Measurements from ENCODE around the gene NFKB2.
A peak's percentile ranks its signal among the peaks of the same experiment; 100 is the strongest.

Gene NFKB2

GRCh38 chr10:102422545-102423129, 27.1 kb downstream of the NFKB2 start:
- no peak for DNase-seq (ENCODE audit: low read depth in 2 of 2)

GRCh38 chr10:102423372-102423968, 28.0 kb downstream of the NFKB2 start:
- DNase-seq (ENCODE audit: low read depth in 2 of 2), result no peak

- DNase-seq (ENCODE audit: low read depth in 2 of 2), result no peak
Observed at GRCh38 chr10:102424145-102424544, 28.6 kb downstream of the NFKB2 start.

GRCh38 chr10:102424916-102425315, 29.4 kb downstream of the NFKB2 start:
- DNase-seq (ENCODE audit: low read depth in 2 of 2), result no peak

- DNase-seq (ENCODE audit: low read depth in 2 of 2), result no peak
Observed at GRCh38 chr10:102425444-102425843, 29.9 kb downstream of the NFKB2 start.

GRCh38 chr10:102426803-102427287, 31.3 kb downstream of the NFKB2 start:
- no peak for DNase-seq (ENCODE audit: low read depth in 2 of 2)

GRCh38 chr10:102429468-102429867, 34.0 kb downstream of the NFKB2 start:
- DNase-seq (ENCODE audit: low read depth in 2 of 2), result no peak

- no peak for DNase-seq (ENCODE audit: low read depth in 2 of 2)
Observed at GRCh38 chr10:102431452-102432124, 36.1 kb downstream of the NFKB2 start.

- DNase-seq (ENCODE audit: low read depth in 2 of 2), result peak; percentile 96
Observed at GRCh38 chr10:102432162-102432950, 36.9 kb downstream of the NFKB2 start, which contains the start of gene CUEDC2. TSS of gene CUEDC2 (minus strand) at chr10:102432574. CDS start at chr10:102425188, 7,386 bp downstream.

- DNase-seq (ENCODE audit: low read depth in 2 of 2), result no peak
Observed at GRCh38 chr10:102433619-102434046, 38.1 kb downstream of the NFKB2 start.

- DNase-seq (ENCODE audit: low read depth in 2 of 2), result no peak
Observed at GRCh38 chr10:102434394-102435132, 39.1 kb downstream of the NFKB2 start.

GRCh38 chr10:102435133-102435497, 39.6 kb downstream of the NFKB2 start:
- DNase-seq (ENCODE audit: low read depth in 2 of 2), result no peak

GRCh38 chr10:102435529-102436233, 40.2 kb downstream of the NFKB2 start:
- no peak for DNase-seq (ENCODE audit: low read depth in 2 of 2)

GRCh38 chr10:102436312-102436711, 40.8 kb downstream of the NFKB2 start:
- DNase-seq (ENCODE audit: low read depth in 2 of 2), result no peak

- no peak for DNase-seq (ENCODE audit: low read depth in 2 of 2)
Observed at GRCh38 chr10:102437515-102437914, 42.0 kb downstream of the NFKB2 start.

- no peak for DNase-seq (ENCODE audit: low read depth in 2 of 2)
Observed at GRCh38 chr10:102438374-102438773, 42.9 kb downstream of the NFKB2 start.

GRCh38 chr10:102444851-102445250, 49.3 kb downstream of the NFKB2 start:
- DNase-seq (ENCODE audit: low read depth in 2 of 2), result no peak

GRCh38 chr10:102449321-102450123, 54.0 kb downstream of the NFKB2 start:
- DNase-seq (ENCODE audit: low read depth in 2 of 2), result no peak

- no peak for DNase-seq (ENCODE audit: low read depth in 2 of 2)
Observed at GRCh38 chr10:102450124-102450373, 54.5 kb downstream of the NFKB2 start.

GRCh38 chr10:102450374-102451104, 55.0 kb downstream of the NFKB2 start:
- peak in 1 of 2 experiments; percentile 35 for DNase-seq (ENCODE audit: low read depth in 2 of 2)
